Ishikawa (cell line): ENCODE measurements around the gene CNNM2.

Experiments used
- CEBPB ChIP-seq: IDR thresholded peaks from 2 replicates; pipeline ENCODE4 v1.6.1; 2012
- EP300 ChIP-seq: IDR thresholded peaks from 2 replicates; pipeline ENCODE4 v1.6.1; 2012; ENCODE audit warnings: borderline replicate concordance
- FOXM1 ChIP-seq: IDR thresholded peaks from 2 replicates; pipeline ENCODE4 v1.6.1; 2012; ENCODE audit warnings: low read depth, borderline replicate concordance
- USF1 ChIP-seq: IDR thresholded peaks from 2 replicates; pipeline ENCODE4 v1.6.1; 2012
- YY1 ChIP-seq: IDR thresholded peaks from 2 replicates; pipeline ENCODE4 v1.6.1; 2012; ENCODE audit warnings: low read depth

DNA sequence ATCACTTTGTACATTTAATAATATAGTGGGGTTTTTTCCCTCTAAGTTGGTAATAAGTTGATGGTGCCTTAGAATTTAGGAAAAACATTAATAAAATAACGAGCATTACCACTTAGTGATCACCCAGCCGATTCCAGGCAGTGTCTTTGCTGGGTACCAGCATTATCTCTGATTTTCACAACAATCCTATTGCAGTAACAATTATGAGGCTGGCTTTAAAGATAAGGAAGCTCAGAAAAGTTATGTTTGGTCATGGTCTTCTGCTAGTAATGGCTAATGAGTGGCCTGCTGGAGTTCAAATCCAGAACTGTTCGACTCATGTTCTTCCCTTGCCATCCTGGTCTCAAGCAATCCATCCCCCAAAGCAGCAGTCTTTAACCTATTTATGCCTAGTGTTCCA lies 127.9 kb downstream of the CNNM2 start:
- no peak for TF ChIP-seq EP300
- TF ChIP-seq FOXM1: no peak
- TF ChIP-seq YY1: no peak
- TF ChIP-seq USF1: no peak
- no peak for TF ChIP-seq CEBPB
